ENCODE measurements around the gene METRNL.

METRNL gene

DNA sequence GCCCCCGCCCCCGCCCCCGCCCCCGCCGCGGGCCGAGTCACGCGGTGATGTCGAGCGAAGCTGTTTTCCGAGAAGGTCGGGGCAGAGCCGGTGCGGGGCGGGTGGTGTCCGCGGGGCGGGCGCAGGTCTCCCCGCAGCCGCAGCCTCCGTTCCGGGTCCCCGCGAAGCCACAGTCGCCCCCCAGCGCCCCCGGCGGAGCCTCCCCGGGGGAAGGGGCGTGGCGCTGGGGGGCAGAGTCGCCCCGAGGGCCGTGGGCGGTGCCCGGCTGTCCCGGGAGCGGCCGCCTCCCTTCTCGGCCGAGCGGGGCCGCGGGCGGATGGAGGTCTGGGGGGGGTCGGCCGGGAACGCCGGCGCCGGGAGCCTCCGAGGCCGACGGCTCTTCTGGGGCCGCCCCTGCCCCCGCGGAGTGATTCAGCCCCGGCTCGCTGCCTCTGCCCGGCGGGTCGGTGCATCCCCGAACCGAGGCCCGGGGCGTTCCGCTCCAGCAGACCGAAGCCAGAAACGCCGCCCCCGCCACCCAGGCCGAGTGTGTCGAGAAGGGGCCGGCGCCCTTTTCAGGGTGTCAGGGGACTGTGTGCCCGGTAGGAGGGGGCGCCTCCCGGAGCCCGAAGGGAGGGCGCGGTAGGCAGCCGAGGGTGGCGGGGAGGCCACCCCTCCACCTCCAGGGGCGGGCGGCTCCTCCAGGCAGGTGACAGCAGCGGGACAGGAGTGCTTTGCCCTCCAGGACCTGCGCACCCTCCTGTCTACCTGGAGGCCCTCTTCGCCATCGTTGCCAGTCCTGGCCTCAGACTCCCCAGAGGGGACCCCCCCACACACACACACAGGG is 1.7 kb downstream of the METRNL start:
- DNase-seq: peak; percentile 24

DNA sequence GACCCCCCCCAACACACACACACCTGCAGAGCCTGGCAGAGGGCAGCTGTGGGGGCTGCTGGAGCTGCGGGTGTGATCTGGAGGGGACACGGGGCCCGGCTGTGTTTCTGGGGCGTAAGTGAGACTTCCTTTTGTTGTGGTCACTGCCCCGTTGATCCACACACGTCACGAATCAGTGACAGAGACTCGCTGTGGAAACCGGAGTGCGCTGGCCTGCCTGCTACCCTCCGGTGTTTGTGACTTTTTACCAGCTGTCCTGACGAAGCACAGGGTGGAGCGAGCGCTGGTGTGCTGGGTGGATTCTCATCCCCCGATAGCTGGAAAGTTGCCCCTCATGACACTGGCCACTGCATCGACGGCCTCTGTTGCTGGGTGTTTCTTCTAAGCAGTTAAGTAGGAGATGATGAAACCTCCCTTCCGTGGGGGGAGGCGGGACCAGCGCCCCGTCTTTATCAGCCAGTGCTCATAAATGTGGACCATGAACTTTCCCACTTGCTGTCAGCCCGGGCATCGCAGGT is 2.3 kb downstream of the METRNL start:
- DNase-seq: peak; percentile 64

DNA sequence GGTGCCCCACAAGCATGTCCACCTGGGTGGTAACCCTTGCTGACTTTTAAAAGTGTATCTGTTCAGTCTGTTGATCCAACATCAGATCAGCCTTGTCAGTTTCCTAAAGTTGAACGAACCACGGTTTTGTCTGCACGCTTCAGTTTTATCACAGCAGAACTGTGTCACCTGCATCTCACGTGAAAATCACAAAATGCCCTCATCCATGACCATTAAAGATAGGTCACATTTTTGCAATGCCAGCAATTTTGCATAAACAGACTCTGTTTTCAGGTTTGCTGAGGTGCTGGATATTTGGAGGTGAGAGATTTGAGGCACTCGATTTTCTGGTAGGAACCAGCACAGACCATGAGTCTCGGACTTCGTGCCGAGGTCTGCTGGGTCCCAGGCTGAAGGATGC is 3.0 kb downstream of the METRNL start:
- no peak for DNase-seq

DNA sequence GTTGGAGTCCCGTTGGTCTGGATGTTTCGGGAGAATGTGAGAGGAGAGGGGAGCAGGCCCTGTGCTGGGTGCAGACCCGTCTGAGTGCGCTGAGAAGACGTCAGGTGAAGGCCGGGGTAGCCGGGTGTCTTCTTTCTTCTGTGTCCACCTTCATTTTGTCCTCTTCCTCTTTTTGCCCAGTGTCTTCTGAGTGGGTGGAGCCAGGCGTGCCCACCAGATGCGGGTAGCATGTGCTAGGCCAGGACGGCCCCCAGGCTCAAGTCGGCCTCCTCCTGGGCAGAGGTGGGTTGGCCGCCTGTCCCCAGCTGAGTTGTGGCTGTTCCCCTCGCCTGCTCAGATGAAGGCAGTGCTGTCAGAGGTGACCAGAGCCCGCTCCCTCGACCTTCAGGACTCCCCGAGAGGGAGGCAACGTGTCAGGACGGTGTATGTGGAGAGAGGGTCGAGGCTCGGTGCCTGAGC is 3.5 kb downstream of the METRNL start:
- DNase-seq: no peak

DNA sequence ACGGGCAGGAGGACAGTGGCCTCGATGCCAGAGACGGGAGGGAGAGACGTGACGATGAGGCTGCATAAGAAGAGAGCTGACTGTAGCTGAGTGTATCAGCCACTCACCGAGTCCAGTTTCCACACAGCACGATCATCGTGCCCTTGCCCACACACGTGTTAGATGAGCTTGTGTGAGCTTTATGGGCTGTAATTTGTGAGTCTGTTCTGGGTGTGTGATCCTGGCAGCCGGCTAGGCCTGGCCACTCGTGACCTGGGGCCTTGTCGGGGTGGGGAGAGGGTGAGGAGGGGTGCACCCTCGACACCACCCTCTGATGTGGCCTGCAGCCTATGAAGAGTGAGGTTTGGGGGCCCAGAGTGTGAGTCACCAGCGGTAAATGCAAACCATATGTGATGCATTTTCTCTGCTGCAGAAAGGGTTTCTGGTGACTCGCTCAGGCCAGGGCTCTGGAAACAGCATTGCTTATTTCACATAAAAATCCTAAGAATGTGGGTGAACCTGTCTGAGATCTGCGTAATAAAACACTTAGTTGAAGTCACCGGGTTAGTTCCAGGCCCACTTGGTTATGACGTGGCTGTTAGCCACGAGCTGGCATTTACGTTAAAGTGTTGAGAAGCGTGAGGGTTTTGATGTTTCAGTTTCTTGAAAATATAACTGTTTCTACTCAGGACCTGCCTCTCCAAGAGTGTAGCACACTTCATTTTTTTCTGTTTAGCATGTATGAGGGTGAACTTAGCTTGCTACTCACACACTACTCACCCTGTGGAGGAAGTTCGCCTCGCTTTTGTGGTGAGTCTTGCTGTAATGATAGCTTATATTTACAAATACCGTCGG is 4.2 kb downstream of the METRNL start:
- peak; percentile 70 for DNase-seq

DNA sequence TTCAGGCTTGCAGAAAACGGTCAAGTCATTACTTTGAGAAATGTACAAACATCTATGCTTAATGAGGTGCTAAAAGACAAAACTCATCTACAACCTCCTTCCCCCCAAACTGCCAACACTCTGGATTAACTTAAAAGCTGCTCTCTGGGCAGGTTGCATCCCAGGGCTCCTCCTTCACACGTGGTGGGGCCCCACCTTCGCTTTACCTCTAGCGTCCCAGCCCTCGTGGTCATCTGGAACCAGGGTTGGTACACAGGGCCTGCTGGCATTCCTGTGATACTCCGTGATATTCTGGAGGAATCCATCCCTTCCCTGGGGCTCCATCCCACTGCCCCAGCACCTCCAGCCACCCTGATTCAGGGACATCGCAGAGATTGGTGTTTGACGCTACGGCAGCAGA is 4.8 kb downstream of the METRNL start:
- DNase-seq: no peak

DNA sequence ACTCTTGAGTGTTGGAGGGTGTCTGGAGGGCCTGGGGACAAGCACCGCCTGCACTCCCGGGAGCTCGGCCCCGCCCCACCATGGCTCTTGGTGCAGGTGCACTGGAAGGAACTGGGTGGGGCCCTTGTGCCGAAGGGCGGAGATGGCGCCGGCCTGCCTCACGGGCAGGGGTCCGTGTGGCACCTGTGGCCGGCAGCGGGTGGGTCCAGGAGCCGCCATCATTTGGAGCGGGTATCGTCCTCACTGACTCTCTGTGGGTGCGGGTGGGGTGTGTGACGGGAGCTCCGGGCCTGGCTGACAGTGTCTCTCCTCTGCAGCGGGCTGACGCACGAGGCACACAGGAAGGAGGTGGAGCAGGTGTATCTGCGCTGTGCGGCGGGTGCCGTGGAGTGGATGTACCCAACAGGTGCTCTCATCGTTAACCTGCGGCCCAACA is 5.2 kb downstream of the METRNL start:
- no peak for DNase-seq

DNA sequence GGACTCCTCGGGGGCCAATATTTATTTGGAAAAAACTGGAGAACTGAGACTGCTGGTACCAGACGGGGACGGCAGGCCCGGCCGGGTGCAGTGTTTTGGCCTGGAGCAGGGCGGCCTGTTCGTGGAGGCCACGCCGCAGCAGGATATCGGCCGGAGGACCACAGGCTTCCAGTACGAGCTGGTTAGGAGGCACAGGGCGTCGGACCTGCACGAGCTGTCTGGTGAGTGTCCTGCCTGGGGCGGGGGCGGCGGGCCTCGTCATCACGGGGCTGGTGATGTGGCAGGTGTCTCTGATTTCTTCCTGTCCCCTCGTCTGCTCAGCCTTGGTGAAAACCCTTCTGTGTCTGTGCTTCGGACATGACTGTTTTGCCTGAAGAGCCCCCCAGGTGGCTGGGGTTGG is 5.7 kb downstream of the METRNL start:
- no peak for DNase-seq

DNA sequence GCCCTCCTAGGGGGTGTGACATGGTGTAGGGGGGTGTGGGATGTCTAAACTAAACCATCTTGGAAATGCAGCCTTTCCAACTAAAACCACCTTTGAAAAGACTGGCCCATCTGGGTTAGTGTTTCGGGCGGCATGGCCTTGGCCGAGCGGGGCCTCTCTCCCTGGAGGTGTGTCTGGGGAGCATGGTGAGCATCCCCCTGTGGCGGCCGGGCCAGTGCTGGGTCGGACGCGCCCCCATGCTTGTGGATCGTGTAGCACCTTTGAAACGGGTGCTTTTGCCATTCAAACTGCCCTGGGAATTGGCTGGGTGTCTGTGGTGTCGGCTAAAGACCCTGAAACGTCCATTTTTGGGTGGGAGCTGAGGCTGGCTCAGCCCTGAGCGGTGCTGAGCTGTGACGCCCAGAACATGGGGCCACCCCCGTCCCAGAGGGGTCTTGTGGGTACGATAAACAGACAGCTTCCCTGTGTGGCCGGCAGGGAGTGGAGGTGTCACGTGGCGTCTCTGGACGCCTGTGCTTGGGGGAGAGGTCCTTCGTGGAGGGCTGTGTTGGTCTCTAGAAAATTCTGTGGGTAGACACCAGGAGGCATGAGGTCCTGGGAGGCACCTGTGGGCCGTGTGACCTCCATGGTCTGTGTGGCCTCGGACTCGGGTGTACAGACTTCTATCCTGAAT is 6.3 kb downstream of the METRNL start:
- DNase-seq: no peak

DNA sequence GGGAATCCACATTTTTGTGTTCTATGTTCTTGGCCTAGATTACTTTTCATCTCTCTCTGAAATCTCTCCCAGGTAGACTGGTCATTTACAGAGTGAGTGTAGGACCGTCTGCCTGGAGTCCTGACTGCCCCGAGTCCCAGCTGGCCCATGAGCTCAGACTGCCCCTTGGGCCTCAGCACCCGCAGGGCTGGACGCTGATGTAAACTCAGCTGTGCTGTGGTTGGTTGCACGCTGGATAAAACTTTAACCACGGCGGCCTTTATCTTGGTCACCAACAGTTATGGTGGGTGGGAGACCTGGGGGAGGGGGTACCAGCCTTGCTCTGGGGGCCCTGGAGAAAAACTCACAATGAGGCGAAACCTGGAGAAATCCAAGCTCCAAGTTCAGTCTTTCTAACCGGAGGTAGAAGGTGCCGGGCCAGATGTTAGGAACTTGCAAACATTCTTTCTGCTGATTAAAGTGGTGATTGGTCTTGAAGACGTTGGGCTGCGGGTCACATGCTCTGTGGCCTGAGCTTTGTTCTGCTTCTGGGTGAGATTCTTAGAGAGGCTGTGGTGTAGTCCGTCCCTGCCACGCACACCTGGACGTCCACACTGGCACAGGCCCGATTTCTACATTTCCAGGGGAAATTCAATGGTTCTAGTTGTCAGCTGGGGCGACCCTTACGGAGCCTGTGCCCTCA is 6.9 kb downstream of the METRNL start:
- DNase-seq: no peak

DNA sequence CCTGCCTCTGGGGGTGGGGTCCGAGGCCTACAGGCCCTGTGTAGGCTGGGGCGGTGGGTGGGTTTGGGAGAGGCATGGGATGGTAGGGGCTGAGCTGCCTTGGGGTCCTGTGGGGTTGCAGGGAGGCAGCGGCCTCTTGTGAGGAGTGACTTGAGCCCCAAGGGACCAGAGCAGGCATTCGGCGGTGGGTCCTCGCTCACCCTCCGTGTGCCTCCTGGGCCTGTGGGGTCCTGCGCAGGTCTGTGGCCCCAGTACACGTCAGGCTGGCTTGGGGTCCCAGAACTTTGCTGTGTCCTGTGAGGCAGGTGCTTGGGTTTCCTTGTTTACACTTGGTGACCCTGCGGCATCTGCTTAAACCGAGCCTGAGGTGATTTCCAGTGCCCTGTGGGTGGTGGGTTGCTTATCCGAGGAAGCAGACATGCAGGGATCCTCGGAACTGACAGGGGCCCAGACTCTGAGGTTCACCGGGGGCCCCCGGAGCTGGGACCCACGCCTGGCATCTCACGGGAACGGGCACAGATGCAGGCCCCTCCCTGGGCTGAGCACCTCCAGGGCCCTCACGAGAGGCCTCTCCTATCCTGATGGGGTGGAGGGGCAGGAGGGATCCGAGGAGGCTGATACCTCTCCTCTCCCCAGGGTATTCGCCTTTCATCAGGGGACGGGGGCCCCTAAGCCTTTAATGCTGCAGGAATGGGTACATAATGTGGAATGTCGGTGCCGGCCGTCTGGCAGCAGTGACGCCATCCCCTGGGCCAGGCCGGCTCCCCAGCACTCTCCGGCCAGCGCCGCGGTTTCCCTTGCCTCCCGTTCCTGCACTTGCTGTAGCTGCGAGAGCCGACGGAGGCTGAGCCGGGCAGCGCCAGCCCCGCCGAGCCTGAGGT is 7.7 kb downstream of the METRNL start:
- DNase-seq: no peak

DNA sequence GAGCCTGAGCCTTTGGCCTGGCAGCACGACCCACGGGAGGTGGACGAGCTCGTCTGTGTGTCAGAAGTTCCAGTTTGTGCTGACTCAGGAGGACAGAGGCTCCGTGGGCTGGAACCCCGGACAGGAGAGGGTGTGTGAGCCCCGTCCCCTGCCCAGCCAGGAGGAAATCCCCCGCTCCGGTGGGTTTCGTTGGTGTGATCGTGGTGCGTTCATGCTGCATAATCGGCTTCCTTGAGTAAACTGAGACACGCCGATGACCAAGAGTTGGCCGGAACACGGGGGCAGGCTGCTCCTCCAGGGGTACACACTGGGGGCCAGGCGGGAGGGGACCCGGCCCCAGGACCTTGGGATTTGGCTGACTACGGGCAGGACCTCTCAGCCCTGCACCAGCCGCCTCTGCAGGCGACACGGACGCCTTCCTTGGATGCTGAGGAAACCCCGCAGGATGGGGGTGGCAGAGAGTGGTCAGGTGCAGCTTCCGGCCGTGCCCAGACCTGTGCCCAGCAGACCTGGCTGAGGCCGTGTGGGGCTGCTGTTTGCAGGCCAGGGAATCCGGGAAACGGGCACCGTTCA is 8.5 kb downstream of the METRNL start:
- DNase-seq: no peak

DNA sequence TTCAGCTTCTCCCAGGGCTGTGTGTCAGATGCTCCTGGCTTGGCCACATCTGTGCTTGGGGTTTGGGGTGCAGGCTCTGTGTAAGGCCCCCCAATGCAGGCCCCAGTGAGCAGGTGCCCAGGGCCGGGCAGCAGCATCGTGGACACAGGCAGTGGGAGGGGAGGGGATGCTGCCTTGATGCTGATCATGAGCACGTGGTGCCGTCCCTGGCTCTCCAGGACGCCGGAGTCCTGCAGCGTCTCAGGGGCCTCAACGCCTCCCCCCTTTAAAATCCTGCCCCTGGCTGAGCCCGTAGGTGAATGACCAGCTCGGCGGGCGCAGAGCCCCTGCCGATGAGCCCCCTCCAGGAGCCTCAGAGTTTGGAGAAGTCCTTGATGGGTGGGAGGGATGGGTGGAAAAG is 9.0 kb downstream of the METRNL start:
- no peak for DNase-seq

DNA sequence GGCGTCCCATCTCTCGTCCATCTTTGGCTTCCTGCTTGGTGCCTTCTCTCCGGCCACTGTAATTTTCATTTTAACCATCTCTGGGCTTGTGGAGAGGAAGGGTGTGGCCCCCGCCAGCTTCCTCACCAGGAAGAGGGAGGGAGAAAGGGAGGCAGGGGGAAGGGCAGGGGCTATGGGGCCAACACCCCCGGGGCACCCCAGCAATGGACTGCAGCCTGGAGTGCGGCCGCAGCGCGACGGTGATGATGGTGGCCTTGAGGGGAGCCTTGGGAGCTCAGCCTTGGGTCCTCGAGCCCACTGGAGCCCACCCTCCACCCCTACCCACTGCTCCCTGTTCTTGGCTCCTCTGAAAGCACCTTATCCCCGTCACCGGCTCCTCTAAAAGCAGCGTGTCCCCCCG is 9.5 kb downstream of the METRNL start:
- DNase-seq: no peak

DNA sequence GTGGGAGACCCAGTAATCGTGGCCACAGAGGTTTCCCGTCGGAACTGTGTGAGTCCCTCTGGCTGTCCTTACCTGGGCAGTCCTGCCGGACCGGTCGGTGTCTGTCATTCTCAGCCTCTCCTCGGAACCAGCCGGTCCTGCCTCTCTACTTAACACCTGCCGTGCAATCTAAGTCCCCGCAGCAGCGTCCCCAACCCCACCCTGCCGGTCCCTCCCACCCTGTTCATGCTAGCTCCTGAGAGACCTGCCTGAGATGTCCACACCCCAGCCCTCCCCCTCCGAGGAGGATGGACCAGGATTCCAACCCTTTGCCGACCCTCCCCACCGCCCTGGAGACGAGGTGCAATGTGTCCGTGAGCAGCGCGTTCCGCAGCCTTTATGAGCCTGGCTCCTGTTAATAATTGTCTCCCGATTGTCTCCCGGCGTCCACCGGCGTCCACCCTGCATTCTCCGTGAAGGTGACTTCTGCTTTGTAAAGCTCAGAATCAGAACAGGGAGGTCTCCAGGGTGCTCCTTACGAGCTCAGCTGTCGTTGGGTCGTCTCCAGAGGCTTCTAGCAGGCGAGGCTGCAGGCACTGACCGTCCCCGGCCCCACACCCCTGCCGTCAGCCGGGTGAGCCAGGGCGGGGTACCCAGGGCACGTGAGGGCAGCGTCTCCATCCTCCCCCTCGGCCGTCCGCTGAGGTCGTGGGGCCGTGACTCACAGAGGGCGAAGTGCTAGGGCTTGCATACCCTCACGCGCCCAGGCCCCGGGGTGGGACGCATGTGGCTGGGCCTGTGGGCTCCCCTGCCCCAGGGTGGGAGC is 10.1 kb downstream of the METRNL start:
- peak; percentile 42 for DNase-seq

DNA sequence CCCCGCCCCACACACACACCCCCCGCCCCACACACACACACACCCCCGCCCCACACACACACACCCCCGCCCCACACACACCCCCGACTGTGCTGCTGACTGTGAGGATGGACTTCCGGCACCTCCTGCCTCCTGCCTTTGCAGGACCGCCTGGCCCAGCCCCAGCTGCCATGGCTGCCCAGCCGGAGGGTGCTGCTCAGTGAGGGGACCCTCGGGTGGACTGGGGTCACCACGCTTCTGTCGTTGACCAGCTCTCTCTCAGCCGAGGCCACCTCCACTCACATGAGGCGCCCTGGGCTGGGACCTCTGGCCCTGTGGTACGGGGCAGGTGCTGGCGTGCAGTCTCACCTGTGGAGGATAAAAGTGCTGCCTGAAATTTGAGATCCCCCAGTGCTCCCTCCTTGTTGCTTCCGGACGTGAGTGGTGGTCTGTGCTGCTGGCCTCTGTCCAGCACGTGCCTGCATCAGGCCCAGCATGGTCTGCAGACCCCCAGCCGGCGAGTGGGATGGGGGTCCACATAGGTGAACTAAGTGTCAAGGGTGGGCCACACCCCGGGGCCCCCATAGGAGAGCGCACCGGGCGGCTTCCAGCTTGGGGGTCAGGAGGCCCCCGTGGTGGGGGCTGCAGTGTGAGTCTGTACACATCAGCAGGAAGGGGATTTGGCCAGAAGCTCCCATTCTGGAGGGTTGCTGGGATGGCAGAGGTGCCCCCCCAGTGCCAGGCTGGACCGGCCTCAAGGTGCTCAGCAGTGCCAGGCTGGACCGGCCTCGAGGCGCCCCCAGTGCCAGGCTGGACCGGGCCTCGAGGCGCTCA is 11.2 kb downstream of the METRNL start:
- DNase-seq: no peak

DNA sequence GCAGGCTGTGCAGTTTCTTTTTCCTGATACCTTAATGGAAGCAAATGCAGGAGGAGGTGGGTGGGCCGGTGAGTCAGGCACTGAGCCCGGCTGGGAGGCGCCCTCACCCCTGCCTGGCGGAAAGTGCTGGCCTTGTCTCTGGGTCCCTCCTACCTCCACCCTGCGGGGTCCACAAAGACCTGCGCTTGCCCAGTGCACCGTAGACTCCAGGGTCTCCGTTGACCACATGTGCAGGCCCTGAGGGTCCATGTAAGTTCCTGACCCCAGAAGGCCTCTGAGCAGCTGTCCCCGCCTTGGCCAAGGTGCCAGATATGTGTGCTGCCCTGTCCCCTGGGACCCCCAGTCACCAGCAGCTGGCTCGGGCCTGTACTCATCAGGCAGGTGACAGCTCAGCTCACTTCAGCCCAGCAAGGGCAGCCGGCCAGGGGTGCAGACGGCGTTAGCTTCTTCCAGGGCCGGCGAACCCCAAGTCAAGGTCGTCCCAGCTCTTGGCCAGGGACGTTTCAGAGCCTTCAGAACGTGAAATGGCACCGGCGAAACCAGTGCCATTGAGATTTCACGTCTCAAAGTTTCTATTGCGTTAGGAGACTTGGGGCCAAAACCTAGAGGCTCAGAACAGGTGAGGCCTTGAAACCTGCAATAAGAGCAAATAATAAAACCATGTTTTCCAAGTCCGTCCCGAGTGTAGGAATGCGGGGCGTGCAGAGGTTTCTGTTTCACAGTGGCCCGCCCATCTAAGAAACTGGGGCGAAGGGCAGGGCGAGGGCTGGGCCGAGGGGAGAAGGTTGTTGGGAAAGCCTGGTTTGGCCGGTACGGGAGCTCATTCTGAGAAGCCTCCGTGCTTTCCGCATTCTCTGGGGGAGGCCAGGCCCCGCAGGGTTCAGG is 12.1 kb downstream of the METRNL start:
- DNase-seq: no peak

DNA sequence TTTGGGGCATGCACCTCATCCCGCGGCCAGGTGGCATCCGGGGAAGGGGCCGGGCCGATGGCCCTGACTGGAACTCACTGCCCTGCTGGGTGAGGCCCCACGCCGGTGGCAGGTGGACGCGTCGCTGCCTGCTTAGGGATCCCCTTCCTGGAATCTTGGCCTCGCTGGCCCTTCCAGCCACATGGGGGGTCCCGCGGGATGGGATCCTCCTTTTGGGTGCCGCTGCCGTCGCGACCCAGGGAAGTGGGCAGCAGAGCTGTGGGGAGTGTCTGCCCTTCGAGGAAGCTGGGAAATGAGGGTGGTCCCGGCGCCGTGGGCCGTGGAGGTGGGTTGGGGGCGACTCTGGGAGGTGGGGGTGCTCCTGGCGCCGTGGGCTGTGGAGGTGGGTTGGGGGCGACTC is 12.8 kb downstream of the METRNL start:
- no peak for DNase-seq

Data from inflammatory macrophage treated with lipopolysaccharide for 4 hours (primary cell).